ENCODE data around the gene MARK3. TPM values are rescaled to one million over a fixed set of nuclear protein-coding genes. Genes with fewer than 3 reads are reported as not detected.

Gene MARK3
- total RNA-seq, 1 experiment from 2014 or later: 81.9 TPM

DNA sequence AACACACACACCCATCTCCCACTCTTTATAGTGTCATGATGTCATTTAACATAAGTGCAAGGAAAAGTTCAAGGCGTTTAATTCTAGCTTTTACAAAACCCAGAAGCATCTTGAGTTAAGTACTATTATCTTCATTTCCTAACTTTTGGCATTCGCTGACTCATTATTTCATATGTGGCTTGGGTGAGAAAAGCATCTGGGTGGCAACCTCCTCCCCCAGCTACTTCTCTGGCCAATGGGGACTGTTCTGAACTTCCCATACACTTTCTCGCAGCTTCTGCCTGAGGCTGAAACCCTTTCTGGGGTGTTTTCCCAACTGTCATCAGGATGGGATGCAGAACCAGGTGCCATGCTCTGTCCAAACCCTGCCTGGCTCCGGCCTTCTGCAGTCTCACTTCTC is 2.8 kb upstream of the MARK3 start:
- no peak overlapping the region for H2BK120ac ChIP-seq (ENCODE audit: low read depth, low read length, poor library complexity, severe bottlenecking)
- H3K4me3 Mint-ChIP-seq: no peak overlapping the region
- no peak overlapping the region for H3K23ac ChIP-seq (ENCODE audit: insufficient read length, low read depth, low read length)
- TF ChIP-seq, protein P1, sequence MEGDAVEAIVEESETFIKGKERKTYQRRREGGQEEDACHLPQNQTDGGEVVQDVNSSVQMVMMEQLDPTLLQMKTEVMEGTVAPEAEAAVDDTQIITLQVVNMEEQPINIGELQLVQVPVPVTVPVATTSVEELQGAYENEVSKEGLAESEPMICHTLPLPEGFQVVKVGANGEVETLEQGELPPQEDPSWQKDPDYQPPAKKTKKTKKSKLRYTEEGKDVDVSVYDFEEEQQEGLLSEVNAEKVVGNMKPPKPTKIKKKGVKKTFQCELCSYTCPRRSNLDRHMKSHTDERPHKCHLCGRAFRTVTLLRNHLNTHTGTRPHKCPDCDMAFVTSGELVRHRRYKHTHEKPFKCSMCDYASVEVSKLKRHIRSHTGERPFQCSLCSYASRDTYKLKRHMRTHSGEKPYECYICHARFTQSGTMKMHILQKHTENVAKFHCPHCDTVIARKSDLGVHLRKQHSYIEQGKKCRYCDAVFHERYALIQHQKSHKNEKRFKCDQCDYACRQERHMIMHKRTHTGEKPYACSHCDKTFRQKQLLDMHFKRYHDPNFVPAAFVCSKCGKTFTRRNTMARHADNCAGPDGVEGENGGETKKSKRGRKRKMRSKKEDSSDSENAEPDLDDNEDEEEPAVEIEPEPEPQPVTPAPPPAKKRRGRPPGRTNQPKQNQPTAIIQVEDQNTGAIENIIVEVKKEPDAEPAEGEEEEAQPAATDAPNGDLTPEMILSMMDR (conservative IDR thresholded peaks at IDR 0.05): no peak
- H3K9me3 Mint-ChIP-seq: no peaks in the 10 kb centered on the region
- peaks cover 18 to 27% of the 10 kb centered on the region in 2 experiments for H3K4me1 Mint-ChIP-seq
- H3K27me3 Mint-ChIP-seq (ENCODE audit: low read depth): peaks cover 35% of the 10 kb centered on the region
- no peak for DNase-seq
- no peak overlapping the region for H4K91ac ChIP-seq (ENCODE audit: insufficient read length, low read depth, low read length)
- no peak overlapping the region for H3K9ac ChIP-seq (ENCODE audit: extremely low read depth, insufficient read length, low read length)
- no peaks in the 10 kb centered on the region for H3K4me1 ChIP-seq (ENCODE audit: insufficient read depth, low read length)
- no peak overlapping the region for H3K18ac ChIP-seq (ENCODE audit: insufficient read length, low read depth, low read length)
- H2AFZ ChIP-seq (ENCODE audit: low read length): no peak overlapping the region
- no peak overlapping the region for H3K14ac ChIP-seq (ENCODE audit: insufficient read depth, low read length)
- H4K5ac ChIP-seq (ENCODE audit: insufficient read length, low read depth, low read length): no peak overlapping the region
- no peaks in the 10 kb centered on the region for H3K27me3 ChIP-seq (ENCODE audit: insufficient read depth, low read length)
- no peak overlapping the region for H3K4me2 ChIP-seq (ENCODE audit: insufficient read depth, insufficient read length, low read length)
- H3K79me1 ChIP-seq (ENCODE audit: insufficient read depth, low read depth, low read length, poor library complexity, severe bottlenecking): peaks cover 4% of the 10 kb centered on the region
- peaks cover 14% of the 10 kb centered on the region for H3K23me2 ChIP-seq (ENCODE audit: insufficient read length, low read depth, low read length, poor library complexity, severe bottlenecking)
- H2AK5ac ChIP-seq (ENCODE audit: insufficient read length, low read length): no peak overlapping the region
- no peak overlapping the region for H2BK5ac ChIP-seq (ENCODE audit: insufficient read length, low read length)
- H3K56ac ChIP-seq (ENCODE audit: insufficient read length, low read depth, low read length): no peak overlapping the region
- peaks cover 15% of the 10 kb centered on the region for H3K79me2 ChIP-seq (ENCODE audit: insufficient read depth, low read length)
- H4K8ac ChIP-seq (replicated peaks; ENCODE audit: insufficient read length, low read depth, low read length): no peak overlapping the region
- no peak overlapping the region for H3T11ph ChIP-seq (ENCODE audit: low read length)
- H2BK12ac ChIP-seq (ENCODE audit: insufficient read length, low read depth, low read length): no peak overlapping the region
- H3K27ac Mint-ChIP-seq: no peak overlapping the region
- H3K4ac ChIP-seq (ENCODE audit: low read depth, low read length): no peak overlapping the region
- H3K9me3 ChIP-seq (ENCODE audit: control insufficient read depth, low read depth, low read length): no peaks in the 10 kb centered on the region
- no peaks in the 10 kb centered on the region; a peak in 1 of 7 replicates for H3K36me3 Mint-ChIP-seq (ENCODE audit: insufficient read depth in 1 of 3, low read depth in 3 of 3)
- H2BK20ac ChIP-seq (ENCODE audit: low read depth, low read length, poor library complexity, severe bottlenecking): no peak overlapping the region
- WGBS (ENCODE audit: extremely low coverage, insufficient read length, low lambda C conversion rate): no CpG with 5 or more reads among the region's 4 CpGs
- H4K20me1 ChIP-seq (ENCODE audit: control insufficient read depth, insufficient read depth, insufficient read length): no peaks in the 10 kb centered on the region
- no peak overlapping the region for H2BK15ac ChIP-seq (ENCODE audit: low read depth, low read length)
- H3K27ac ChIP-seq (ENCODE audit: insufficient read length, low read depth, low read length): no peak overlapping the region

Measured in H9 (cell line).